Uterus (tissue), 2 donors: ENCODE results near the gene ASIC4.

Experiments
- POLR2A ChIP-seq, 2 donors: fragments of 450-650 bp; IDR thresholded peaks; one replicate each; pipeline ENCODE4 v1.6.1; 2016; ENCODE audit warnings: antibody characterized with exemption in 2 of 2, mild to moderate bottlenecking in 1 of 2, moderate library complexity in 1 of 2
- TF ChIP-seq, protein P1 (sequence below), 4 experiments: fragments of 200-600 bp in 2 of 4; fragments of 450-650 bp in 2 of 4; sonication (generic) in 2 of 4; IDR thresholded peaks; one replicate each; pipeline ENCODE4 v1.5.1; 2016 to 2019; ENCODE audit warnings: antibody characterized with exemption in 4 of 4, mild to moderate bottlenecking in 2 of 4, moderate library complexity in 1 of 4

DNA sequence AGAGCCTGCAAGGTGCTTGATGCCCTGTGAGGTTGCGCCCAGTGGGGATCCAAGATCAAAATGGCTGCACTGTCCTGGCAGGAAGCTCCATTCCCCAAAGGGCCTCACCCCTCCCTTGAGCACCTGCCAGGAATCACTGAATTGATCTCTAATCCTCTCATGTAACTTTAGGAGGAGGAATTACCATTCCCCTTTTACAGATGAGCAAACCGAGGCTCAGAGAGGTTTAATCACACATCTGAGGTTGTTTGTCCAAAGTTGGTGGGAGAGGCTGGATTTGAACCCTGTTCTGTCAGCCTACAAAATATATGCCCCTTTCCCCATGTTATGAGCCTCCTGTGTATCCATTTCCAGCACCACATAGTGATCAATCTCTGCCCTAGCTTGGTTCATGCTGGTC, 10.5 kb downstream of the ASIC4 start:
- TF ChIP-seq, protein P1, sequence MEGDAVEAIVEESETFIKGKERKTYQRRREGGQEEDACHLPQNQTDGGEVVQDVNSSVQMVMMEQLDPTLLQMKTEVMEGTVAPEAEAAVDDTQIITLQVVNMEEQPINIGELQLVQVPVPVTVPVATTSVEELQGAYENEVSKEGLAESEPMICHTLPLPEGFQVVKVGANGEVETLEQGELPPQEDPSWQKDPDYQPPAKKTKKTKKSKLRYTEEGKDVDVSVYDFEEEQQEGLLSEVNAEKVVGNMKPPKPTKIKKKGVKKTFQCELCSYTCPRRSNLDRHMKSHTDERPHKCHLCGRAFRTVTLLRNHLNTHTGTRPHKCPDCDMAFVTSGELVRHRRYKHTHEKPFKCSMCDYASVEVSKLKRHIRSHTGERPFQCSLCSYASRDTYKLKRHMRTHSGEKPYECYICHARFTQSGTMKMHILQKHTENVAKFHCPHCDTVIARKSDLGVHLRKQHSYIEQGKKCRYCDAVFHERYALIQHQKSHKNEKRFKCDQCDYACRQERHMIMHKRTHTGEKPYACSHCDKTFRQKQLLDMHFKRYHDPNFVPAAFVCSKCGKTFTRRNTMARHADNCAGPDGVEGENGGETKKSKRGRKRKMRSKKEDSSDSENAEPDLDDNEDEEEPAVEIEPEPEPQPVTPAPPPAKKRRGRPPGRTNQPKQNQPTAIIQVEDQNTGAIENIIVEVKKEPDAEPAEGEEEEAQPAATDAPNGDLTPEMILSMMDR (IDR thresholded peaks at IDR 0.05), result no peak
- TF ChIP-seq POLR2A (IDR thresholded peaks at IDR 0.05), result no peak
